ENCODE results near the gene SPTBN5. TPM values are rescaled to one million over a fixed set of nuclear protein-coding genes. Genes with fewer than 3 reads are reported as not detected.
A peak's percentile ranks its signal among the peaks of the same experiment; 100 is the strongest.

SPTBN5 gene
- total and polyA plus RNA-seq, 10 of the 15 experiments (the other 5 are each of a cell fraction or from before 2014, with no cell fraction given), result under 0.01 to 0.18 (median 0.04) TPM; not detected in 4

- no peak for TF ChIP-seq SPI1 (IDR thresholded peaks at IDR 0.05; ENCODE audit: borderline replicate concordance, insufficient read depth, low read depth, low read length)
- TF ChIP-seq ZNF24 (IDR thresholded peaks at IDR 0.05), result no peak
- no peak for TF ChIP-seq SMAD5 (IDR thresholded peaks at IDR 0.05; ENCODE audit: low read depth)
- TF ChIP-seq EED (IDR thresholded peaks at IDR 0.05; ENCODE audit: low read depth), result 0 out of 2 replicates have a peak, but pooled peaks have one; percentile 38
- no peak for TF ChIP-seq JUND (IDR thresholded peaks at IDR 0.05; ENCODE audit: low read depth, low read length)
- no peak for TF ChIP-seq ZNF217 (IDR thresholded peaks at IDR 0.05)
- peak; percentile 61; the same call in 1 of the 2 replicates for TF ChIP-seq SMARCA5 (IDR thresholded peaks at IDR 0.05)
- no peak for TF ChIP-seq POLR2AphosphoS2 (IDR thresholded peaks at IDR 0.05; ENCODE audit: low read depth, low read length)
- TF ChIP-seq POLR2A (IDR thresholded peaks at IDR 0.05; ENCODE audit: low read depth, low read length), result no peak
- TF ChIP-seq RAD21 (IDR thresholded peaks at IDR 0.05; ENCODE audit: insufficient read depth, low read depth, low read length), result peak; percentile 98
- peak; percentile 31 for TF ChIP-seq SKIL (IDR thresholded peaks at IDR 0.05; ENCODE audit: low read depth, poor library complexity, severe bottlenecking)
- TF ChIP-seq CBFB (IDR thresholded peaks at IDR 0.05; ENCODE audit: low read depth), result peak; percentile 39; the same call in 1 of the 2 replicates
- no peak for TF ChIP-seq SREBF1 (IDR thresholded peaks at IDR 0.05; ENCODE audit: low read length)
- no peak for TF ChIP-seq ELK1 (IDR thresholded peaks at IDR 0.05; ENCODE audit: low read depth, low read length)
- no peak for TF ChIP-seq RAD51 (IDR thresholded peaks at IDR 0.05)
- TF ChIP-seq NFYA (IDR thresholded peaks at IDR 0.05; ENCODE audit: borderline replicate concordance, low read depth, low read length), result no peak
- peak; percentile 77 for TF ChIP-seq YY1 (IDR thresholded peaks at IDR 0.05; ENCODE audit: low read depth, low read length)
- TF ChIP-seq GABPA (IDR thresholded peaks at IDR 0.05; ENCODE audit: low read depth), result no peak
- TF ChIP-seq MTA2 (IDR thresholded peaks at IDR 0.05; ENCODE audit: low read depth), result no peak
- TF ChIP-seq LARP7 (IDR thresholded peaks at IDR 0.05), result 0 out of 2 replicates have a peak, but pooled peaks have one; percentile 35
- TF ChIP-seq SRF (IDR thresholded peaks at IDR 0.05; ENCODE audit: low read depth in 2 of 2, low read length in 2 of 2), result no peak
Observed at GRCh38 chr15:41811432-41812195, 82.2 kb downstream of the SPTBN5 start (continued).

Measured in GM12878 (cell line).